ENCODE data around the gene SLIT2.

Gene SLIT2

GRCh38 chr4:20281453-20281852, 29.7 kb downstream of the SLIT2 start:
- H3K27me3 Mint-ChIP-seq = no peaks in the 10 kb centered on the region
- no peak overlapping the region for H3K4me3 Mint-ChIP-seq
- H3K9me3 Mint-ChIP-seq = no peaks in the 10 kb centered on the region
- no peaks in the 10 kb centered on the region for H3K4me1 Mint-ChIP-seq (ENCODE audit: low read depth)
- no peaks in the 10 kb centered on the region for H3K36me3 Mint-ChIP-seq (ENCODE audit: low read depth)
- H3K27ac Mint-ChIP-seq = no peak overlapping the region

GRCh38 chr4:20283039-20283438, 31.3 kb downstream of the SLIT2 start:
- Mint-ChIP-seq H3K36me3 (ENCODE audit: low read depth) (no peaks in the 10 kb centered on the region), H3K27me3 (no peaks in the 10 kb centered on the region), H3K9me3 (no peaks in the 10 kb centered on the region), H3K4me1 (ENCODE audit: low read depth) (no peaks in the 10 kb centered on the region), H3K4me3 (no peak overlapping the region), H3K27ac (no peak overlapping the region)

- H3K27me3 Mint-ChIP-seq = no peaks in the 10 kb centered on the region
- no peaks in the 10 kb centered on the region for H3K4me1 Mint-ChIP-seq (ENCODE audit: low read depth)
- no peak overlapping the region for H3K4me3 Mint-ChIP-seq
- H3K27ac Mint-ChIP-seq = no peak overlapping the region
- H3K9me3 Mint-ChIP-seq = no peaks in the 10 kb centered on the region
- no peaks in the 10 kb centered on the region for H3K36me3 Mint-ChIP-seq (ENCODE audit: low read depth)
These were observed 33.3 kb downstream of the SLIT2 start for GRCh38 chr4:20284990-20285389.

- Mint-ChIP-seq H3K4me3 (no peak overlapping the region), H3K36me3 (ENCODE audit: low read depth) (no peaks in the 10 kb centered on the region), H3K27me3 (no peaks in the 10 kb centered on the region), H3K27ac (no peak overlapping the region), H3K4me1 (ENCODE audit: low read depth) (no peaks in the 10 kb centered on the region), H3K9me3 (no peaks in the 10 kb centered on the region)
These were observed 35.5 kb downstream of the SLIT2 start for GRCh38 chr4:20287246-20287645.

GRCh38 chr4:20288047-20288650, 36.4 kb downstream of the SLIT2 start:
- H3K36me3 Mint-ChIP-seq (ENCODE audit: low read depth) = no peaks in the 10 kb centered on the region
- no peaks in the 10 kb centered on the region for H3K9me3 Mint-ChIP-seq
- no peaks in the 10 kb centered on the region for H3K27me3 Mint-ChIP-seq
- no peaks in the 10 kb centered on the region for H3K4me1 Mint-ChIP-seq (ENCODE audit: low read depth)
- no peak overlapping the region for H3K4me3 Mint-ChIP-seq
- H3K27ac Mint-ChIP-seq = no peak overlapping the region

GRCh38 chr4:20288846-20289512, 37.3 kb downstream of the SLIT2 start:
- Mint-ChIP-seq H3K9me3 (no peaks in the 10 kb centered on the region), H3K27ac (no peak overlapping the region), H3K27me3 (no peaks in the 10 kb centered on the region), H3K4me3 (no peak overlapping the region), H3K36me3 (ENCODE audit: low read depth) (no peaks in the 10 kb centered on the region), H3K4me1 (ENCODE audit: low read depth) (no peaks in the 10 kb centered on the region)

GRCh38 chr4:20289782-20290181, 38.1 kb downstream of the SLIT2 start:
- Mint-ChIP-seq H3K9me3 (no peaks in the 10 kb centered on the region), H3K4me1 (ENCODE audit: low read depth) (no peaks in the 10 kb centered on the region), H3K36me3 (ENCODE audit: low read depth) (no peaks in the 10 kb centered on the region)

GRCh38 chr4:20292739-20293138, 41.0 kb downstream of the SLIT2 start:
- H3K36me3 Mint-ChIP-seq (ENCODE audit: low read depth) = no peaks in the 10 kb centered on the region
- no peaks in the 10 kb centered on the region for H3K27me3 Mint-ChIP-seq
- no peaks in the 10 kb centered on the region for H3K4me1 Mint-ChIP-seq (ENCODE audit: low read depth)
- no peak overlapping the region for H3K27ac Mint-ChIP-seq
- no peak overlapping the region for H3K4me3 Mint-ChIP-seq
- H3K9me3 Mint-ChIP-seq = peaks cover 3% of the 10 kb centered on the region

More at GRCh38 chr4:20289782-20290181, 38.1 kb downstream of the SLIT2 start:
- Mint-ChIP-seq H3K27me3 (no peaks in the 10 kb centered on the region), H3K27ac (no peak overlapping the region), H3K4me3 (no peak overlapping the region)

GRCh38 chr4:20297261-20297660, 45.6 kb downstream of the SLIT2 start:
- Mint-ChIP-seq H3K4me3 (no peak overlapping the region), H3K36me3 (ENCODE audit: low read depth) (no peaks in the 10 kb centered on the region), H3K27me3 (no peaks in the 10 kb centered on the region), H3K4me1 (ENCODE audit: low read depth) (no peaks in the 10 kb centered on the region), H3K27ac (no peak overlapping the region), H3K9me3 (peaks cover 5% of the 10 kb centered on the region)

GRCh38 chr4:20297783-20298182, 46.1 kb downstream of the SLIT2 start:
- Mint-ChIP-seq H3K9me3 (peaks cover 6% of the 10 kb centered on the region), H3K36me3 (ENCODE audit: low read depth) (no peaks in the 10 kb centered on the region), H3K27ac (no peak overlapping the region), H3K4me1 (ENCODE audit: low read depth) (no peaks in the 10 kb centered on the region), H3K27me3 (no peaks in the 10 kb centered on the region), H3K4me3 (no peak overlapping the region)

GRCh38 chr4:20298455-20298854, 46.8 kb downstream of the SLIT2 start:
- Mint-ChIP-seq H3K36me3 (ENCODE audit: low read depth) (no peaks in the 10 kb centered on the region), H3K9me3 (peaks cover 6% of the 10 kb centered on the region), H3K27ac (no peak overlapping the region), H3K4me1 (ENCODE audit: low read depth) (no peaks in the 10 kb centered on the region), H3K27me3 (no peaks in the 10 kb centered on the region), H3K4me3 (no peak overlapping the region)

- H3K9me3 Mint-ChIP-seq = peaks cover 6% of the 10 kb centered on the region
- no peaks in the 10 kb centered on the region for H3K27me3 Mint-ChIP-seq
- no peak overlapping the region for H3K4me3 Mint-ChIP-seq
- no peaks in the 10 kb centered on the region for H3K4me1 Mint-ChIP-seq (ENCODE audit: low read depth)
- no peak overlapping the region for H3K27ac Mint-ChIP-seq
- H3K36me3 Mint-ChIP-seq (ENCODE audit: low read depth) = no peaks in the 10 kb centered on the region
These were observed 47.3 kb downstream of the SLIT2 start for GRCh38 chr4:20298986-20299385.

GRCh38 chr4:20299515-20299914, 47.8 kb downstream of the SLIT2 start:
- Mint-ChIP-seq H3K27me3 (no peaks in the 10 kb centered on the region), H3K9me3 (peaks cover 6% of the 10 kb centered on the region), H3K27ac (no peak overlapping the region), H3K4me1 (ENCODE audit: low read depth) (no peaks in the 10 kb centered on the region), H3K36me3 (ENCODE audit: low read depth) (no peaks in the 10 kb centered on the region), H3K4me3 (no peak overlapping the region)

- Mint-ChIP-seq H3K4me3 (no peak overlapping the region), H3K36me3 (ENCODE audit: low read depth) (no peaks in the 10 kb centered on the region), H3K27me3 (no peaks in the 10 kb centered on the region), H3K4me1 (ENCODE audit: low read depth) (no peaks in the 10 kb centered on the region), H3K27ac (no peak overlapping the region), H3K9me3 (peaks cover 6% of the 10 kb centered on the region)
These were observed 49.5 kb downstream of the SLIT2 start for GRCh38 chr4:20301161-20301560.

All from stimulated activated naive CD8-positive, alpha-beta T cell treated with anti-CD3 and anti-CD28 coated beads, Interleukin-15, Interleukin-2, amounts not matched to agents 100 ng/mL and 50 ng/mL, for 24 hours (primary cell).